K562 (cell line): ENCODE data around the gene DYNC1I2. TPM values are rescaled to one million over a fixed set of nuclear protein-coding genes. Genes with fewer than 3 reads are reported as not detected.

Experiments
- ATAC-seq: fragments of 200-7000 bp; cut with Tn5 transposase; 3 replicates; pipeline ENCODE4 v1.9.1; 2020; ENCODE audit warnings: moderate library complexity
- BruUV-seq: library from RNA; stranded (reverse); fragments of 400-500 nt; replicated peaks from 2 replicates; lab custom pipeline; 2021; lab: Mats Ljungman, UMichigan
- CTCF ChIA-PET: fragments of 300-600 bp; formaldehyde crosslinking; extraction: SDS; loops from one replicate; lab custom pipeline; 2021; ENCODE audit warnings: low intra/inter-chr PET ratio; lab: Yijun Ruan, JAX
- POLR2A ChIA-PET: fragments of 300-600, 350-650 bp; sonication (Branson Sonifier 250); formaldehyde crosslinking; extraction: SDS; loops from one replicate; lab custom pipeline; 2021; ENCODE audit warnings: antibody characterized with exemption, inconsistent platforms; lab: Yijun Ruan, JAX
- DNase-seq, 4 experiments: peaks; one replicate each; pipeline versions ENCODE4 v3.0.0 to v3.0.0-alpha.2; 2011 to 2018; ENCODE audit warnings: low spot score in 3 of 4, mixed read lengths in 3 of 4; ENCODE audit errors: extremely low read depth in 1 of 4
- FAIRE-seq: peaks from 2 replicates; lab custom pipeline; 2011; peaks lifted over from hg19 to GRCh38; lab: Jason Lieb, UNC
- H2AFZ ChIP-seq: 2 replicates; pipeline ENCODE4 v1.6.0; 2011; ENCODE audit warnings: low read depth, low read length, control low read depth, inconsistent platforms
- H3K27ac ChIP-seq: fragments of 200-600 bp; 3 replicates; pipeline ENCODE4 v1.8.0; 2011; ENCODE audit warnings: low read depth, mild to moderate bottlenecking, control low read depth, inconsistent platforms, low read length, moderate library complexity, mixed read lengths; ENCODE audit errors: extremely low read depth
- H3K27me3 ChIP-seq, 2 experiments: fragments of 300-600 bp in 1 of 2; 2 replicates in 1 of 2; 3 replicates in 1 of 2; pipeline versions ENCODE4 v1.6.0 to v1.8.0; 2011; ENCODE audit warnings: inconsistent platforms in 2 of 2, low read length in 2 of 2, mild to moderate bottlenecking in 1 of 2, mixed read lengths in 1 of 2, moderate library complexity in 1 of 2; ENCODE audit not compliant: control insufficient read depth in 2 of 2, insufficient read depth in 2 of 2
- H3K36me3 ChIP-seq: fragments of 300-600 bp; 3 replicates; pipeline ENCODE4 v1.8.0; 2011; ENCODE audit warnings: mild to moderate bottlenecking, low read length, inconsistent platforms; ENCODE audit not compliant: control insufficient read depth, insufficient read depth
- H3K4me1 ChIP-seq, 2 experiments: fragments of 200-600 bp in 1 of 2; replicated peaks in 1 of 2; 2 replicates in 1 of 2; 3 replicates in 1 of 2; pipeline versions ENCODE4 v1.5.1 to v1.8.0; 2011; ENCODE audit warnings: inconsistent platforms in 2 of 2, low read length in 2 of 2, mild to moderate bottlenecking in 1 of 2, mixed read lengths in 1 of 2, moderate library complexity in 1 of 2; ENCODE audit not compliant: control insufficient read depth in 2 of 2, insufficient read depth in 2 of 2
- H3K4me2 ChIP-seq: 2 replicates; pipeline ENCODE4 v1.6.1; 2011; ENCODE audit warnings: low read length, control low read depth, inconsistent platforms, mixed read lengths; ENCODE audit not compliant: insufficient read depth
- H3K4me3 ChIP-seq: fragments of 200-600 bp; sonication (generic), shearing (Covaris generic); 2 replicates; pipeline ENCODE4 v1.5.1; 2016; ENCODE audit warnings: control low read depth, inconsistent platforms
- H3K79me2 ChIP-seq: fragments of 200-600 bp; 3 replicates; pipeline ENCODE4 v1.8.0; 2011; ENCODE audit warnings: low read length, inconsistent platforms; ENCODE audit not compliant: control insufficient read depth, insufficient read depth
- H3K9ac ChIP-seq, 2 experiments: 2 replicates each; pipeline versions ENCODE4 v1.6.0 to v1.6.1; 2011; ENCODE audit warnings: low read depth in 2 of 2, low read length in 2 of 2, control low read depth in 1 of 2, inconsistent platforms in 1 of 2, mild to moderate bottlenecking in 1 of 2, mixed read lengths in 1 of 2; ENCODE audit not compliant: insufficient read depth in 1 of 2
- H3K9me1 ChIP-seq: one replicate; pipeline ENCODE4 v1.6.0; 2011; ENCODE audit warnings: inconsistent platforms, mild to moderate bottlenecking, low read length, moderate library complexity; ENCODE audit not compliant: control insufficient read depth, insufficient read depth
- H3K9me3 ChIP-seq: replicated peaks from 2 replicates; pipeline ENCODE4 v1.5.1; 2011; ENCODE audit warnings: low read depth, low read length, inconsistent platforms; ENCODE audit not compliant: control insufficient read depth, insufficient read depth
- H4K20me1 ChIP-seq: replicated peaks from 2 replicates; pipeline ENCODE4 v1.6.1; 2011; ENCODE audit warnings: low read length, inconsistent platforms, mixed read lengths; ENCODE audit not compliant: control insufficient read depth, insufficient read depth
- BCOR ChIP-seq: fragments of 450-650 bp; IDR thresholded peaks from 2 replicates; pipeline ENCODE4 v1.6.1; 2016
- FIP1L1 ChIP-seq: fragments of 200-400 bp; formaldehyde crosslinking; IDR thresholded peaks from 2 replicates; pipeline ENCODE4 v1.6.1; 2018; ENCODE audit warnings: mild to moderate bottlenecking, low read depth, low read length; ENCODE audit not compliant: poor library complexity, severe bottlenecking
- FOXJ2 ChIP-seq: fragments of 200-800 bp; sonication (Bioruptor generic); IDR thresholded peaks from 2 replicates; pipeline ENCODE4 v1.6.1; 2016; ENCODE audit warnings: missing genetic modification characterization, missing compliant biosample characterization
- NR2C2 ChIP-seq, 2 experiments: fragments of 200-800 bp in 1 of 2; sonication (Bioruptor generic) in 1 of 2; sonication (generic) in 1 of 2; formaldehyde crosslinking in 1 of 2; IDR thresholded peaks; 2 replicates each; pipeline versions ENCODE4 v1.6.1 to v1.8.0; 2016 to 2022; ENCODE audit warnings: mild to moderate bottlenecking in 1 of 2, missing compliant biosample characterization in 1 of 2, missing genetic modification characterization in 1 of 2, missing genetic modification reagents in 1 of 2
- SIN3B ChIP-seq: fragments of 450-650 bp; IDR thresholded peaks from 2 replicates; pipeline ENCODE4 v1.6.1; 2017; ENCODE audit warnings: low read depth, mild to moderate bottlenecking, moderate library complexity
- SMARCA4 ChIP-seq: fragments of 450-650 bp; IDR thresholded peaks from 2 replicates; pipeline ENCODE4 v1.6.1; 2016
- TEAD2 ChIP-seq: fragments of 450-650 bp; IDR thresholded peaks from 2 replicates; pipeline ENCODE4 v1.6.1; 2016; ENCODE audit warnings: missing genetic modification characterization, control low read depth, missing compliant biosample characterization
- ZNF184 ChIP-seq: sonication (generic); formaldehyde crosslinking; IDR thresholded peaks from 2 replicates; pipeline ENCODE4 v1.5.0; 2020; ENCODE audit warnings: missing genetic modification reagents
- ZNF408 ChIP-seq: fragments of 250-450 bp; sonication (Bioruptor Pico); IDR thresholded peaks from 2 replicates; pipeline ENCODE4 v1.4.0; 2020; ENCODE audit warnings: low read depth, mild to moderate bottlenecking, moderate library complexity
- WGBS: fragments of 100-300 bp; shearing (Covaris generic); methylation state at CpG from one replicate; pipeline ENCODE4 v1.1.6; 2016; ENCODE audit warnings: low coverage, mixed read lengths; ENCODE audit not compliant: insufficient coverage; ENCODE audit errors: missing lambda C conversion rate; 5-methylcytosine and 5-hydroxymethylcytosine counted together
- in situ Hi-C: fragments of 300-500 bp; cut with MboI; formaldehyde crosslinking; loops from 4 replicates; pipeline ENCODE4 v1.15.0; 2018; ENCODE audit warnings: inconsistent platforms, mixed read lengths
- intact Hi-C: fragments of 100-400 bp; cut with micrococcal nuclease; formaldehyde crosslinking; loops from 2 replicates; pipeline ENCODE4 v1.14.2; 2022
- polyA plus RNA-seq, 8 experiments: library from polyadenylated mRNA; depleted of rRNA in 4 of 8; stranded (reverse) in 5 of 8; unstranded in 3 of 8; fragments of >200 nt; fragmentation: Nextera tagmentation in 2 of 8; fragmentation: Illumina TruSeq in 1 of 8; extraction: Ambion mirVana in 2 of 8; extraction: Trizol in 1 of 8; gene quantifications; 2 replicates each; pipeline versions ENCODE4 v1.2.1 to v1.2.3, GENCODE V29; 2011 to 2014; ENCODE audit warnings: inconsistent platforms in 1 of 8, missing spikeins in 1 of 8
- total RNA-seq, 7 experiments: library from RNA; depleted of rRNA in 6 of 7; stranded (reverse); fragments of >200 nt in 6 of 7; fragmentation: Illumina TruSeq in 2 of 7; extraction: Trizol in 2 of 7; gene quantifications; 2 replicates each; pipeline versions ENCODE4 v1.2.1 to v1.2.3, GENCODE V29; 2011 to 2021; ENCODE audit warnings: low replicate concordance in 1 of 7
- TF ChIP-seq, protein P1 (sequence below): sonication (generic); formaldehyde crosslinking; IDR thresholded peaks from 2 replicates; pipeline ENCODE4 v1.8.1; 2022; ENCODE audit warnings: missing genetic modification reagents

DYNC1I2 gene
- total and polyA plus RNA-seq, 9 of the 15 experiments (the other 6 are each of a cell fraction or from before 2014, with no cell fraction given) = 59.1 to 204 (median 100) TPM

DNA sequence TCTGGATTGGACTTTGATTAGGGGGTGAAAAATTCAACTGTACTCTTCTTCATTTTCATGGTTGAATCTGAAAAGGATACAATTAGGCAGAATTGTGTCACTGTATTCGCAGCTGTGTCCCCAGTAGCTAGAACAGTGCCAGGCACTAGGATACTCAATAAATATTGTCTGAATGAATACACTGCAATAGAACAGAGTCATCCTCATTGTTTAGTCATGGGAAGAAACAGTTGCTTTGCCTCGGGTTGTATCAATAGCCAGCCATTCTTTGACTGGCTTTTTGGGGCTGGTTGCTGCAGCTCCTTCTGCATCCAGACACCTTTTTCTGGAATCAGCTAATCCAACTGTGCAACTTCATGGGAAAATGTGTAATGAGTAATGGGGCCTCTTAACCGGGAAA is 18.1 kb upstream of the DYNC1I2 start:
- Histone ChIP-seq H3K9ac (no peak overlapping the region), H3K79me2 (no peaks in the 10 kb centered on the region), H3K27ac (no peak overlapping the region), H3K27me3 (peaks cover 10 to 28% of the 10 kb centered on the region in 2 experiments; a peak in 4 of 5 replicates), H4K20me1 (no peaks in the 10 kb centered on the region), H3K9me3 (no peaks in the 10 kb centered on the region), H3K4me1 (no peaks in the 10 kb centered on the region), H2AFZ (no peak overlapping the region), H3K4me3 (no peak overlapping the region), H3K9me1 (no peaks in the 10 kb centered on the region), H3K36me3 (no peaks in the 10 kb centered on the region), H3K4me2 (no peak overlapping the region)
- in situ Hi-C loops = no loop called here
- TF ChIP-seq FOXJ2 (tag) = no peak
- no peak for TF ChIP-seq ZNF408 (CRISPR knock-in tag)
- no peak for TF ChIP-seq SMARCA4
- no peak for TF ChIP-seq NR2C2 (CRISPR knock-in tag; IDR thresholded peaks at IDR 0.05)
- no peak for TF ChIP-seq NR2C2 (tag; IDR thresholded peaks at IDR 0.05)
- no peak for TF ChIP-seq BCOR
- TF ChIP-seq ZNF184 (CRISPR knock-in tag) = no peak
- TF ChIP-seq, protein P1, sequence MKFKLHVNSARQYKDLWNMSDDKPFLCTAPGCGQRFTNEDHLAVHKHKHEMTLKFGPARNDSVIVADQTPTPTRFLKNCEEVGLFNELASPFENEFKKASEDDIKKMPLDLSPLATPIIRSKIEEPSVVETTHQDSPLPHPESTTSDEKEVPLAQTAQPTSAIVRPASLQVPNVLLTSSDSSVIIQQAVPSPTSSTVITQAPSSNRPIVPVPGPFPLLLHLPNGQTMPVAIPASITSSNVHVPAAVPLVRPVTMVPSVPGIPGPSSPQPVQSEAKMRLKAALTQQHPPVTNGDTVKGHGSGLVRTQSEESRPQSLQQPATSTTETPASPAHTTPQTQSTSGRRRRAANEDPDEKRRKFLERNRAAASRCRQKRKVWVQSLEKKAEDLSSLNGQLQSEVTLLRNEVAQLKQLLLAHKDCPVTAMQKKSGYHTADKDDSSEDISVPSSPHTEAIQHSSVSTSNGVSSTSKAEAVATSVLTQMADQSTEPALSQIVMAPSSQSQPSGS (CRISPR knock-in tag) = no peak
- TF ChIP-seq SIN3B = no peak
- TF ChIP-seq TEAD2 (tag) = no peak
- TF ChIP-seq FIP1L1 = no peak
- ChIA-PET POLR2A (interaction anchor here (1.7 to 2.3 kb wide), 2 partner anchors 17 to 19 kb away, joined by 5 to 9 read pairs; partner anchors contain the start of gene DYNC1I2), CTCF (no interaction called here)
- WGBS = 1% methylated on average over 3 of the region's 3 CpGs
- FAIRE-seq (no peak), DNase-seq (no peak), ATAC-seq (no peak)
- intact Hi-C loops = no loop called here
- BruUV-seq = no TSS peak
